Measurements from ENCODE around the gene SORCS3.

- TF ChIP-seq CTCF (IDR thresholded peaks at IDR 0.05): no peak
- no peak for TF ChIP-seq EZH2 (IDR thresholded peaks at IDR 0.05; ENCODE audit: borderline replicate concordance, insufficient read depth, low read depth, low read length, poor library complexity, severe bottlenecking)
Measured at GRCh38 chr10:104641187-104641936, at the start of gene SORCS3.

All from B cell (primary cell).